Activated CD4-positive, alpha-beta T cell treated with anti-CD3 and anti-CD28 coated beads, Interleukin-2, Interleukin-6, amounts not matched to agents 100 ng/mL and 50 ng/mL, durations not matched to agents 16 hours and 8 hours (primary cell): ENCODE measurements around the gene PIEZO2.

ENCODE experiments used
- DNase-seq: peaks from one replicate; pipeline ENCODE4 v3.0.0-alpha.2; 2020

The PIEZO2 gene

GRCh38 chr18:11112286-11112685 is 37.1 kb downstream of the PIEZO2 start:
- DNase-seq: no peak

- no peak for DNase-seq
These were observed 38.9 kb downstream of the PIEZO2 start for GRCh38 chr18:11110509-11110908.

- no peak for DNase-seq
These were observed 40.4 kb downstream of the PIEZO2 start for GRCh38 chr18:11108947-11109346.

GRCh38 chr18:11106894-11107293 is 42.5 kb downstream of the PIEZO2 start:
- DNase-seq: no peak

- no peak for DNase-seq
These were observed 43.9 kb downstream of the PIEZO2 start for GRCh38 chr18:11105463-11105862.

- DNase-seq: no peak
These were observed 45.1 kb downstream of the PIEZO2 start for GRCh38 chr18:11104307-11104706.

- no peak for DNase-seq
These were observed 52.3 kb downstream of the PIEZO2 start for GRCh38 chr18:11096839-11097750.

GRCh38 chr18:11096411-11096810 is 53.0 kb downstream of the PIEZO2 start:
- DNase-seq: no peak

GRCh38 chr18:11095674-11096293 is 53.6 kb downstream of the PIEZO2 start:
- DNase-seq: no peak

- no peak for DNase-seq
These were observed 54.2 kb downstream of the PIEZO2 start for GRCh38 chr18:11095211-11095610.

- no peak for DNase-seq
These were observed 57.6 kb downstream of the PIEZO2 start for GRCh38 chr18:11091746-11092145.

- DNase-seq: no peak
These were observed 59.2 kb downstream of the PIEZO2 start for GRCh38 chr18:11089931-11090715.

GRCh38 chr18:11081009-11081532 is 68.3 kb downstream of the PIEZO2 start:
- DNase-seq: no peak

GRCh38 chr18:11078491-11078890 is 70.9 kb downstream of the PIEZO2 start:
- DNase-seq: no peak

- no peak for DNase-seq
These were observed 71.7 kb downstream of the PIEZO2 start for GRCh38 chr18:11077548-11078187.

GRCh38 chr18:11074889-11075288 is 74.5 kb downstream of the PIEZO2 start:
- DNase-seq: no peak

- no peak for DNase-seq
These were observed 75.4 kb downstream of the PIEZO2 start for GRCh38 chr18:11073971-11074370.

GRCh38 chr18:11072632-11073031 is 76.7 kb downstream of the PIEZO2 start:
- DNase-seq: no peak

GRCh38 chr18:11071300-11071699 is 78.1 kb downstream of the PIEZO2 start:
- no peak for DNase-seq

GRCh38 chr18:11070593-11070992 is 78.8 kb downstream of the PIEZO2 start:
- no peak for DNase-seq

GRCh38 chr18:11066038-11066437 is 83.3 kb downstream of the PIEZO2 start:
- no peak for DNase-seq

GRCh38 chr18:11064727-11065460 is 84.5 kb downstream of the PIEZO2 start:
- DNase-seq: no peak
